HEK293T (cell line): ENCODE data around the gene KRT35.

Experiments
- CTCF ChIA-PET: fragments of 350-600 bp; formaldehyde crosslinking; extraction: SDS; loops from one replicate; lab custom pipeline; 2021; ENCODE audit warnings: antibody characterized with exemption, inconsistent platforms; lab: Yijun Ruan, JAX
- POLR2A ChIA-PET: fragments of 350-600 bp; formaldehyde crosslinking; extraction: SDS; loops from one replicate; lab custom pipeline; 2020; ENCODE audit warnings: antibody characterized with exemption, inconsistent platforms; lab: Yijun Ruan, JAX
- DNase-seq: peaks from one replicate; pipeline ENCODE4 v3.0.0; 2012; ENCODE audit warnings: mixed read lengths; ENCODE audit errors: extremely low spot score
- ARNT ChIP-seq: fragments of 450-650 bp; IDR thresholded peaks from 2 replicates; pipeline ENCODE4 v1.6.1; 2017; ENCODE audit warnings: mild to moderate bottlenecking
- BHLHE40 ChIP-seq: fragments of 450-650 bp; IDR thresholded peaks from 2 replicates; pipeline ENCODE4 v1.6.1; 2016; ENCODE audit warnings: mild to moderate bottlenecking, moderate library complexity, borderline replicate concordance
- CTBP1 ChIP-seq: fragments of 450-650 bp; IDR thresholded peaks from 2 replicates; pipeline ENCODE4 v1.6.1; 2016; ENCODE audit warnings: borderline replicate concordance
- ELF4 ChIP-seq: fragments of 450-650 bp; IDR thresholded peaks from 2 replicates; pipeline ENCODE4 v1.6.1; 2017; ENCODE audit warnings: antibody characterized with exemption
- FOXA1 ChIP-seq: fragments of 450-650 bp; IDR thresholded peaks from 2 replicates; pipeline ENCODE4 v1.6.1; 2016; ENCODE audit warnings: mild to moderate bottlenecking
- FOXK2 ChIP-seq: fragments of 450-650 bp; IDR thresholded peaks from 2 replicates; pipeline ENCODE4 v1.6.1; 2016; ENCODE audit warnings: mild to moderate bottlenecking
- FOXM1 ChIP-seq: fragments of 450-650 bp; IDR thresholded peaks from 2 replicates; pipeline ENCODE4 v1.6.1; 2017; ENCODE audit warnings: mild to moderate bottlenecking, borderline replicate concordance
- HDGF ChIP-seq: fragments of 450-650 bp; IDR thresholded peaks from 2 replicates; pipeline ENCODE4 v1.6.1; 2017; ENCODE audit warnings: antibody characterized with exemption, borderline replicate concordance
- L3MBTL2 ChIP-seq: fragments of 450-650 bp; conservative IDR thresholded peaks from 2 replicates; pipeline ENCODE4 v1.6.1; 2016; ENCODE audit warnings: mild to moderate bottlenecking
- LEF1 ChIP-seq: fragments of 450-650 bp; IDR thresholded peaks from 2 replicates; pipeline ENCODE4 v1.6.1; 2017; ENCODE audit warnings: mild to moderate bottlenecking, borderline replicate concordance
- NFRKB ChIP-seq: fragments of 450-650 bp; IDR thresholded peaks from 2 replicates; pipeline ENCODE4 v1.6.1; 2016; ENCODE audit warnings: mild to moderate bottlenecking, moderate library complexity
- SP1 ChIP-seq: fragments of 450-650 bp; IDR thresholded peaks from 2 replicates; pipeline ENCODE4 v1.6.1; 2017
- SUZ12 ChIP-seq: fragments of 450-650 bp; IDR thresholded peaks from 2 replicates; pipeline ENCODE4 v1.6.1; 2016; ENCODE audit warnings: mild to moderate bottlenecking
- TARDBP ChIP-seq: fragments of 450-650 bp; IDR thresholded peaks from 2 replicates; pipeline ENCODE4 v1.6.1; 2016
- ZNF384 ChIP-seq: fragments of 450-650 bp; IDR thresholded peaks from 2 replicates; pipeline ENCODE4 v1.6.1; 2016
- TF ChIP-seq, protein P1 (sequence below): fragments of 450-650 bp; IDR thresholded peaks from 2 replicates; pipeline ENCODE4 v1.6.1; 2016

KRT35 gene

DNA sequence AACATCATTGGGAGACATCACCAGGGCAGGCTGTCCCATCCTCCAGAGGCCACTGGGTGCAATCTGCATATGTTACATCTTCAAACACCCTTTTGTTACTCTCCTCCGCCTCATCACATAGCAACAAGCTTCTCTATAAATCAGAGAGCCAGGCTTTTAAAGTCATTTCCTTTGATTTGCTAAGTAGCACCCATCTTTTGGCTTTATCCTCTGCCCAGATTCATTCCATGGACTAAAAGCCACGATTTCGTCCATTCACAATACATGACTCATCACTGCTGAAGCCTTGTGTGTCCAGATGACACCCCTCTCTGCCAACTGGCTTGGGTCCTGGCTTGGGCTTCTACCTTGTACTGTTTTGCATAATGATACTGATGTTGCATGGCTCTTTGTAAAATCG lies 38.2 kb downstream of the KRT35 start:
- POLR2A ChIA-PET, result no interaction called here
- no peak for DNase-seq
- CTCF ChIA-PET, result no interaction called here
- TF ChIP-seq, protein P1, sequence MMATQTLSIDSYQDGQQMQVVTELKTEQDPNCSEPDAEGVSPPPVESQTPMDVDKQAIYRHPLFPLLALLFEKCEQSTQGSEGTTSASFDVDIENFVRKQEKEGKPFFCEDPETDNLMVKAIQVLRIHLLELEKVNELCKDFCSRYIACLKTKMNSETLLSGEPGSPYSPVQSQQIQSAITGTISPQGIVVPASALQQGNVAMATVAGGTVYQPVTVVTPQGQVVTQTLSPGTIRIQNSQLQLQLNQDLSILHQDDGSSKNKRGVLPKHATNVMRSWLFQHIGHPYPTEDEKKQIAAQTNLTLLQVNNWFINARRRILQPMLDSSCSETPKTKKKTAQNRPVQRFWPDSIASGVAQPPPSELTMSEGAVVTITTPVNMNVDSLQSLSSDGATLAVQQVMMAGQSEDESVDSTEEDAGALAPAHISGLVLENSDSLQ, result no peak
- TF ChIP-seq FOXM1, result no peak
- no peak for TF ChIP-seq CTBP1
- no peak for TF ChIP-seq SUZ12
- no peak for TF ChIP-seq FOXA1

DNA sequence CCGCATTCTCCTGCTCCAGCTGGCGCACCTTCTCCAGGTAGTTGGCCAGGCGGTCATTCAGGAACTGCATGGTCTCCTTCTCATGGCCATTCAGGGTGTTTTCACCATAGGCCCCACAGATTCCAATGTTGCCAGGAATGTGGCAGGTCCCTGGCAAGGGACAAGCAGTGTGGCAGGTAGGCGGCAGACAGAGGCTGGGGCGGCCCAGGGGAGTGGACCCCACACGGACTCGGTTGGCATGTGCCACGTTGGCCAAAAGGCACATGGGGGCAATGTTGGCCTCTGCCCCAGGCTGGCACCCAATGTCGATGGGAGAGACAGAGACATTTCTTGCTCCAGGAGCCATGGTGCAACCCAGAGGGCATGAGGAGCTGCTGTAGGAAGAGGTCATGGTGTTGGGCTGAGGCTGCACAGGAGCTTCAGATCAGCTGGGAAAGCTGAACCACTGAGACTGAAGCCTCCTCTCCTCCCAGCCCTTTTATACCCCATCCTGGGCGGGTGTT lies 40.4 kb downstream of the KRT35 start, which contains the start of gene KRT38:
TSS of gene KRT38 (minus strand) at position 453 of the 503 bp plus-strand sequence. CDS start at position 391, 62 bp downstream.
- no peak for DNase-seq
- ChIA-PET CTCF (no interaction called here), POLR2A (no interaction called here)
- no peak for TF ChIP-seq ARNT
- TF ChIP-seq CTBP1, result no peak
- no peak for TF ChIP-seq TARDBP
- TF ChIP-seq L3MBTL2, result no peak
- TF ChIP-seq LEF1, result no peak
- TF ChIP-seq, protein P1, result no peak
- no peak for TF ChIP-seq SP1
- TF ChIP-seq FOXA1, result no peak
- TF ChIP-seq NFRKB, result no peak
- no peak for TF ChIP-seq FOXK2
- TF ChIP-seq BHLHE40, result no peak
- no peak for TF ChIP-seq ZNF384
- TF ChIP-seq ELF4, result no peak
- TF ChIP-seq FOXM1, result no peak
- TF ChIP-seq SUZ12, result no peak
- TF ChIP-seq HDGF, result no peak

- CTCF ChIA-PET, result no interaction called here
- no peak for DNase-seq
- TF ChIP-seq FOXK2 (no peak), SUZ12 (no peak), L3MBTL2 (no peak), BHLHE40 (no peak), NFRKB (no peak), FOXA1 (no peak), ELF4 (no peak), CTBP1 (no peak), SP1 (no peak), ZNF384 (no peak), LEF1 (no peak)
- TF ChIP-seq, protein P1, result no peak
- POLR2A ChIA-PET, result no interaction called here
Observed at GRCh38 chr17:41439375-41439774, 41.6 kb downstream of the KRT35 start.

DNA sequence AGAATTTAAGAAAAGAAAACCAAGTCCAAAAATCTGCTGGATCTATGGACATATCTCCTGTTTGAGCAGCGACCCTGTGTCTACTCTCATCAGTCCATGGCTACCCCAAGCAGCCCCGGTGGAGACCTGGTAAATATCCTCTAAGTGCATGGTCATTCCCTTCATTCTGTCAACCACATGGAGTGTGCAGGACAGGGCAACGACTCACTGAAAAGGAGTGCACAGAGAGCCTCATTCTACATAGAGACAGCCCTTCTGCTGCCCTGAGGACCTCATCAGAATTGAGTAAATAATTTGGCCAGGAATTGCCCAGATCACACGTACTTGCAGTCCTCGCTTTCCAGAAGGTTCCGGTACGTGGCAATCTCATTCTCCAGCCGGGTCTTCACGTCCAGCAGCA lies 43.2 kb downstream of the KRT35 start:
- ChIA-PET CTCF (no interaction called here), POLR2A (no interaction called here)
- TF ChIP-seq NFRKB (no peak), HDGF (no peak), ARNT (no peak), L3MBTL2 (no peak), CTBP1 (no peak), SP1 (no peak), FOXK2 (no peak), ELF4 (no peak), FOXA1 (no peak), SUZ12 (no peak), FOXM1 (no peak), BHLHE40 (no peak), LEF1 (no peak), ZNF384 (no peak)
- TF ChIP-seq, protein P1, result no peak
- no peak for DNase-seq

DNA sequence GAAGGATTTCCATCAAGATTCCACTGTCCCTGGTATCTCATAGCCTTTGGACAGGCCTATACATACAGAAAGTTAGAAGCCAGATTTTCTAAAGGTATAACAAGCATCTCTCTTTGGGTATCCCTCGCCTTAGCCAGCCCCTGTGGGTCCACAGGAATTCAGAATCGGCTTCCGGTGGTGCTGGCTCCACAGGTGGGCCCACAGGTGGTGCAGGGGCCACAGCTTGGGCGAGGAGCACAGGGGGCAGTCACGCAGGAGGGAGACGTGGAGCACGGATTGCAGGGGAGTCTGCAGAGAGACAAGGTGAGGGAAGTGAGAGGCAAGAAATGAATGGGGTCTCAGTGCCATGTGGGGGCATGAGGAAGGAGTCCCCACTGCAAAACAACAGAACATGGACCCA lies 43.7 kb downstream of the KRT35 start:
- POLR2A ChIA-PET, result no interaction called here
- CTCF ChIA-PET, result no interaction called here
- no peak for DNase-seq
- TF ChIP-seq BHLHE40, result no peak
- no peak for TF ChIP-seq L3MBTL2
- TF ChIP-seq SP1, result no peak
- TF ChIP-seq ZNF384, result no peak
- no peak for TF ChIP-seq HDGF
- TF ChIP-seq CTBP1, result no peak
- no peak for TF ChIP-seq LEF1
- no peak for TF ChIP-seq FOXA1
- TF ChIP-seq TARDBP, result no peak
- TF ChIP-seq ELF4, result no peak
- TF ChIP-seq, protein P1, result no peak
- no peak for TF ChIP-seq FOXM1
- no peak for TF ChIP-seq FOXK2
- no peak for TF ChIP-seq NFRKB
- no peak for TF ChIP-seq ARNT
- no peak for TF ChIP-seq SUZ12
